Embryonic facial prominence (tissue), 1 donor: ENCODE data around the gene PPP3CB.
"Not testable (repeated sequence)": the region's sequence is repeated elsewhere in the genome, so short reads cannot be mapped to it uniquely, and the experiment has no call there.

Source experiments
- DNase-seq: peaks from one replicate; pipeline ENCODE4 v3.0.0-alpha.2; 2016; ENCODE audit errors: extremely low spot score

Gene PPP3CB

GRCh38 chr10:73414230-73414945 lies 81.4 kb downstream of the PPP3CB start:
- no peak for DNase-seq

GRCh38 chr10:73413528-73414229 lies 82.1 kb downstream of the PPP3CB start, which contains the start of gene ANXA7:
ANXA7 (minus strand) TSS chr10:73414058; CDS start chr10:73400856, 13,202 bp downstream.
- peak; percentile 82 for DNase-seq

- DNase-seq = no peak
These were observed 82.7 kb downstream of the PPP3CB start for GRCh38 chr10:73413108-73413527.

GRCh38 chr10:73410897-73411296 lies 84.9 kb downstream of the PPP3CB start:
- no peak for DNase-seq

GRCh38 chr10:73408978-73409521 lies 86.8 kb downstream of the PPP3CB start:
- no peak for DNase-seq

- DNase-seq = no peak
These were observed 87.8 kb downstream of the PPP3CB start for GRCh38 chr10:73408061-73408460.

GRCh38 chr10:73407495-73407894 lies 88.3 kb downstream of the PPP3CB start:
- DNase-seq = no peak

- no peak for DNase-seq
These were observed 89.0 kb downstream of the PPP3CB start for GRCh38 chr10:73406846-73407245.

GRCh38 chr10:73405556-73405955 lies 90.3 kb downstream of the PPP3CB start:
- DNase-seq = no peak

GRCh38 chr10:73404690-73405089 lies 91.1 kb downstream of the PPP3CB start:
- DNase-seq = no peak

- DNase-seq = no peak
These were observed 94.2 kb downstream of the PPP3CB start for GRCh38 chr10:73401636-73402035.

GRCh38 chr10:73399063-73399462 lies 96.8 kb downstream of the PPP3CB start:
- DNase-seq = no peak

- DNase-seq = no peak
These were observed 97.8 kb downstream of the PPP3CB start for GRCh38 chr10:73398024-73398423.

- not testable (repeated sequence) for DNase-seq
These were observed 101.5 kb downstream of the PPP3CB start for GRCh38 chr10:73394325-73394724.

GRCh38 chr10:73388228-73388627 lies 107.6 kb downstream of the PPP3CB start:
- no peak for DNase-seq

- no peak for DNase-seq
These were observed 109.2 kb downstream of the PPP3CB start for GRCh38 chr10:73386583-73386982.
